GM19468 (cell line): ENCODE measurements around the gene FRMD4A.

ENCODE experiments used
- ATAC-seq: cut with Tn5 transposase; IDR thresholded peaks from one replicate; pipeline ENCODE4 v1.9.1; 2021; ENCODE audit warnings: mild to moderate bottlenecking, moderate library complexity, moderate number of reproducible peaks; ENCODE audit not compliant: unreplicated experiment; ENCODE audit errors: extremely low read depth

The FRMD4A gene

GRCh38 chr10:14032406-14032998 is 298.2 kb downstream of the FRMD4A start:
- no peak for ATAC-seq

- ATAC-seq, result no peak
These were observed 304.4 kb downstream of the FRMD4A start for GRCh38 chr10:14026325-14026724.

- ATAC-seq, result no peak
These were observed 305.2 kb downstream of the FRMD4A start for GRCh38 chr10:14025283-14026189.

- ATAC-seq, result no peak
These were observed 306.2 kb downstream of the FRMD4A start for GRCh38 chr10:14024329-14025202.

- ATAC-seq, result no peak
These were observed 306.9 kb downstream of the FRMD4A start for GRCh38 chr10:14023673-14024328.

- no peak for ATAC-seq
These were observed 307.6 kb downstream of the FRMD4A start for GRCh38 chr10:14022954-14023672.

GRCh38 chr10:14022052-14022451 is 308.7 kb downstream of the FRMD4A start:
- no peak for ATAC-seq

GRCh38 chr10:14020037-14020664 is 310.6 kb downstream of the FRMD4A start:
- no peak for ATAC-seq

GRCh38 chr10:14017467-14017866 is 313.3 kb downstream of the FRMD4A start:
- no peak for ATAC-seq

- ATAC-seq, result no peak
These were observed 313.8 kb downstream of the FRMD4A start for GRCh38 chr10:14016931-14017333.

GRCh38 chr10:14016011-14016536 is 314.6 kb downstream of the FRMD4A start:
- ATAC-seq, result no peak

GRCh38 chr10:14014423-14014822 is 316.3 kb downstream of the FRMD4A start:
- ATAC-seq, result no peak

- no peak for ATAC-seq
These were observed 319.8 kb downstream of the FRMD4A start for GRCh38 chr10:14010769-14011574.

- ATAC-seq, result no peak
These were observed 320.6 kb downstream of the FRMD4A start for GRCh38 chr10:14010101-14010558.

- ATAC-seq, result no peak
These were observed 321.2 kb downstream of the FRMD4A start for GRCh38 chr10:14009371-14010100.

- no peak for ATAC-seq
These were observed 322.0 kb downstream of the FRMD4A start for GRCh38 chr10:14008740-14009080.

- ATAC-seq, result no peak
These were observed 326.2 kb downstream of the FRMD4A start for GRCh38 chr10:14004536-14004935.
